H1 (cell line): ENCODE data around the gene LYPD6B. TPM values are rescaled to one million over a fixed set of nuclear protein-coding genes. Genes with fewer than 3 reads are reported as not detected.

Experiments
- CBX5 ChIP-seq: fragments of 300-800, 300-1000 bp; sonication (generic); IDR thresholded peaks from 2 replicates; pipeline ENCODE4 v1.7.1; 2016; ENCODE audit warnings: antibody characterized with exemption, low read length, low read depth
- CHD7 ChIP-seq: fragments of 300-600 bp; sonication (generic); IDR thresholded peaks from 2 replicates; pipeline ENCODE4 v1.7.1; 2012; ENCODE audit warnings: low read length, moderate library complexity, mild to moderate bottlenecking, inconsistent platforms; ENCODE audit not compliant: insufficient replicate concordance
- E2F6 ChIP-seq: IDR thresholded peaks from 2 replicates; pipeline ENCODE4 v1.6.1; 2012; ENCODE audit warnings: inconsistent platforms
- EZH2 ChIP-seq: fragments of 200-600 bp; sonication (generic); IDR thresholded peaks from 2 replicates; pipeline ENCODE4 v1.7.1; 2012; ENCODE audit warnings: low read depth, mild to moderate bottlenecking, moderate library complexity, low read length, inconsistent platforms; ENCODE audit not compliant: severe bottlenecking
- GTF2F1 ChIP-seq: IDR thresholded peaks from 2 replicates; pipeline ENCODE4 v1.6.1; 2012; ENCODE audit warnings: low read depth, low read length, improper control_type of control experiment, borderline replicate concordance
- PHF8 ChIP-seq: fragments of 200-600 bp; sonication (generic); conservative IDR thresholded peaks from 2 replicates; pipeline ENCODE4 v1.7.1; 2012; ENCODE audit warnings: low read depth, mild to moderate bottlenecking, inconsistent platforms, low read length, moderate library complexity
- RBBP5 ChIP-seq: IDR thresholded peaks from 2 replicates; pipeline ENCODE4 v1.7.1; 2012; ENCODE audit warnings: low read depth, mild to moderate bottlenecking, inconsistent platforms, low read length, moderate library complexity, borderline replicate concordance
- RXRA ChIP-seq: IDR thresholded peaks from 2 replicates; pipeline ENCODE4 v1.6.1; 2011; ENCODE audit warnings: low read depth, mild to moderate bottlenecking, low read length, moderate library complexity; ENCODE audit not compliant: insufficient read depth
- SUZ12 ChIP-seq: fragments of 200-600 bp; sonication (generic); IDR thresholded peaks from 2 replicates; pipeline ENCODE4 v1.6.1; 2012; ENCODE audit warnings: mild to moderate bottlenecking, inconsistent platforms, low read length, moderate library complexity, mixed read lengths
- YY1 ChIP-seq: IDR thresholded peaks from 2 replicates; pipeline ENCODE4 v1.6.1; 2011; ENCODE audit warnings: low read depth, mild to moderate bottlenecking, low read length
- polyA plus RNA-seq, 7 experiments: library from polyadenylated mRNA; depleted of rRNA in 3 of 7; stranded (reverse) in 5 of 7; unstranded in 2 of 7; fragments of >200 nt in 5 of 7; fragments of 200-250 nt in 2 of 7; gene quantifications; 1 replicate in 5 of 7; 2 replicates in 1 of 7; 4 replicates in 1 of 7; pipeline versions ENCODE4 v1.2.1 to v1.2.3, GENCODE V29; 2011 to 2013; ENCODE audit warnings: missing spikeins in 2 of 7, mixed read lengths in 2 of 7
- total RNA-seq: library from RNA; stranded (reverse); fragmentation: NEBNext Ultra II Directional; extraction: Animal tissue kit (Norgen Biotek cat#: 25700); gene quantifications from 2 replicates; pipeline ENCODE4 v1.2.1, GENCODE V29; 2021

Gene LYPD6B
- total and polyA plus RNA-seq, 2 of the 8 experiments (the other 6 are each of a cell fraction or from before 2014, with no cell fraction given): 2.2 to 3.5 TPM

DNA sequence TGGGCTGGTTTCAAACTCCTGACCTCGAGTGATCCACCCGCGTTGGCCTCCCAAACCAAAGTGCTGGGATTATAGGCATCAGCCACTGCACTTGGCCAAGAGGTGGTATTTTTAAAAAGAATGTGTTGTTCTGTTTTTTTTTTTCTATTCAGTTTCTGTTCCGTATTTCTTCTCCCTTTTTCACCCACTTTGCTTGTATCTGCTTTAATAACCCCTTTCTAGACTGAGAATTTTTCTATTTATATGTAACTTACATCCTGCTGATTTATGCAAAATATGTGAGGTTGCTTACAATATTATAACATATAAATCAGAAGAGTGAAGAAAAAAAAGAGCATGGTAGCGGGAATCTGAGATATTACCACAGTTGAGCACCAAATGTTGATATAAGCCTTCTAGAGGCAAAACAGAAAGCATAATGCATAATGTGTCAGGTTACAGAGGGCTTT lies 17.2 kb upstream of the LYPD6B start (continued):
- no peak for TF ChIP-seq CHD7
- TF ChIP-seq E2F6: no peak
- TF ChIP-seq SUZ12: no peak
- no peak for TF ChIP-seq PHF8
- TF ChIP-seq RBBP5: no peak
- no peak for TF ChIP-seq CBX5
- TF ChIP-seq GTF2F1: no peak
- TF ChIP-seq YY1: no peak
- no peak for TF ChIP-seq EZH2
- no peak for TF ChIP-seq RXRA
